Stimulated activated naive CD4-positive, alpha-beta T cell treated with Interleukin-2 at 50 U/mL for 16 hours (primary cell): ENCODE results near the gene KIF3B.
"Not testable (repeated sequence)": the region's sequence is repeated elsewhere in the genome, so short reads cannot be mapped to it uniquely, and the experiment has no call there.

Experiments
- DNase-seq: peaks from one replicate; lab custom pipeline; 2025; lab: John Stamatoyannopoulos, UW

KIF3B gene

DNA sequence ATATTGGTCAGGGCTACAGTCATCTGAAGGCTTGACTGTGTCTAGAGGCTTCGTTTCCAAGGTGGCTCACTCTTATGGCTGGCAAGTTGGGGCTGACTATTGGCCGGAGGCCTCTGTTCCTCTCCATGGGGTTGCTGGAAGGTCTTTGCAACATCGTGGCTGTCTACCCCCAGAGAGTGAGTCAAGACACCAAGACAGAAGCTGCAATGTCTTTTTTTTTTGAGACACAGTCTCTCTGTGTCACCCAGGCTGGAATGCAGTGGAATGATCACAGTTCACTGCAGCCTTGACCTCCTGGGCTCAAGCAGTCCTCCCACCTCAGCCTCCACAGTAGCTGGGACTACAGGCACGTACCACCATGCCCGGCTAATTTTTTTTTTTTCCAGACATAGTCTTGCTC is 29.4 kb upstream of the KIF3B start:
- DNase-seq: no peak

DNA sequence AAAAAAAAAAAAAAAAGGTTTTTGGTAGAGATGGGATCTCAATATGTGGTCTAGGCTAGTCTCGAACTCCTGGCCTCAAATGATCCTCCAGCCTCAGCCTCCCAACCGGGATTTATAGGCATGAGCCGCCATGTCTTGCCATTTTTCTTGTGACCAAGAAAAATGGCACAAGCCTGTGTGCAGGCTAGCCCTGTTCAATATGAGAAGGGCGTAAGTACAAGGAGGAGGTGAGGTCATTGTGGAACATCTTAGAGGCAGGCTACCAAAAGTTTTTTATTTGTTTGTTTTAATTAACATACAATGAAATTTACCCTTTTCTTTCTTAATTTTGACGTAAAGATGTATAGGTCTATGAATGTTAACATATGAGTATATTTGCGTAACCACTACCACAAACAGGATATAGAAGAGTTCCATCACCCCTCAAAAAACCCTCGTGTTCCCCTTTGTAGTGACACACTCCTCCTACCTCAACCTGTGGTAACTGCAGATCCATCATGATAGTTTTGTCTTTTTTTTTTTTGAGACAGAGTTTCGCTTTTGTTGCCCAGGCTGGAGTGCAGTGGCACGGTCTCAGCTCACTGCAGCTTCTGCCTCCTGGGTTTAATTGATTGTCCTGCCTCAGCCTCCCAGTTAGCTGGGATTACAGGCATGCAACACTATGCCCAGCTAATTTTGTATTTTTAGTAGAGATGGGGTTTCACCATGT is 28.3 kb upstream of the KIF3B start:
- DNase-seq: peak; percentile 21

DNA sequence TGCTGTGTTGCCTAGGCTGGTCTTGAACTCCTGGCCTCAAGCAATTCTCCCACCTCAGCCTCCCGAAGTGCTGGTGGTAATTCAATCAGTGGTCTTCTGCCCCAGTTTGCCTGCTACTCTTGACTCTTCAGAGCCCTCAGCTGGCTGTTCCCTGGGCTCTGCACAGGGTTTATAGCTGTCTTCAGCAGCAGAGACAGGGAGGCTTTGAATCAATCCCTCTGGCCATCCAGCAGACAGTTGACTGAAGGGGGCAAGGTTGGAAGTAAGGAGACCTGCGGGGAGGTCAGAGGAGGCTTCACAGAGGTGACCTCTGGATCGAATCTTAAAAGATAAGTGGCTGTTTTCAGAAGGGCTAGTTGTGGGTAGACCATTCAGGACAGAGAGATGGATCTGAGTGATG is 26.0 kb upstream of the KIF3B start:
- DNase-seq: no peak

DNA sequence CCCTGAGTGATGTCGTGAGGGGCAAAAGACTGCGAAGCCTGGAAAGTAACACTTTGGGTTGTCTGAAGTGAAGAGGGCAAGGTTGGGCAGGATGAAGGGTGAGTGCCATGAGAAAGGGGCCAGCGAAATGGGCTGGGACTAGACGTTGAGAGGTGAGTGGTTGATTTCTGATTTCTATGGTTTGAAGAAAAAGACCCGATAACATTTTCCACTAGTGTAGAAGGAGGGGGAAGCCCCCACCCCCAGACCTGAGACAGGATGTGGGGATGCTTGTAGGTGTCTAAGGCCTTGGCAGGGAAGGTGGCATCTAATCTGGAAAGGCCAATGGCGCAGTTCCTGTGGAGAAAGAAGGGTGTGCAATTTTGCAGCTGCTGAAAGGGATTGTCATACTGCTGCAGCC is 25.3 kb upstream of the KIF3B start:
- DNase-seq: peak; percentile 81

DNA sequence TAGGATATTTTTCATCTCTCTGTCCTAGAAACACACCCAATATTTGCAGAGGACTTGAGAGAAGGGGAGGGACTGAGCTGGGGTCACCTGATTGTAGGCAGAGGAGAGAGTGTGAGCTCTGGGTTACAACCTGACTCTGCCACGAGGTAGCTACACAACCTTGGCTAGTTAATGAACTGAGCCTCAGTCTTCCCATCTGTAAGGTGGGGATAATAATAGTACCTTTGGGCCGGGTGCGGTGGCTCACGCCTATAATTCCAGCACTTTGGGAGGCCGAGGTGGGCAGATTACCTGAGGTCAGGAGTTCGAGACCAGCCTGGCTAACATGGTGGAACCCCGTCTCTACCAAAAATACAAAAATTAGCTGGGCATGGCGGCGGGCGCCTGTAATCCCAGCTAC is 16.5 kb upstream of the KIF3B start:
- DNase-seq: not testable (repeated sequence)

DNA sequence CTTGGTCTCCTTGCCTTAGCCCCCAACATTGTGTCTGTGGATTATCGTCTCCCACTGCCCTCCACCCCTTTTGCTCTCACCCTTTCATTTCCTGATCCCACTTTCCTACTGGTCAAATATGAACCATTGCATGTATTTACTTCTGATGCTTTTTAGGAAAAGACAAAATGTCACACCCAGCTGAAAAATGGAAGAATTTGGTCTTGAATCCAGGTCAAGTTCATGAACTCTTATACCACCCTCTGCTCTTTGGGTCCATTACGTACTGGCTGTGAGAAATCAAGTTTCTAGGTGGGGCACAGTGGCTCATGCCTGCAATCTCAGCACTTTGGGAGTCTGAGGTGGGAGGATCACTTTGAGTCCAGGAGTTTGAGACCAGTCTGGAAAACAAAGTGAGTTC is 15.8 kb upstream of the KIF3B start:
- no peak for DNase-seq

DNA sequence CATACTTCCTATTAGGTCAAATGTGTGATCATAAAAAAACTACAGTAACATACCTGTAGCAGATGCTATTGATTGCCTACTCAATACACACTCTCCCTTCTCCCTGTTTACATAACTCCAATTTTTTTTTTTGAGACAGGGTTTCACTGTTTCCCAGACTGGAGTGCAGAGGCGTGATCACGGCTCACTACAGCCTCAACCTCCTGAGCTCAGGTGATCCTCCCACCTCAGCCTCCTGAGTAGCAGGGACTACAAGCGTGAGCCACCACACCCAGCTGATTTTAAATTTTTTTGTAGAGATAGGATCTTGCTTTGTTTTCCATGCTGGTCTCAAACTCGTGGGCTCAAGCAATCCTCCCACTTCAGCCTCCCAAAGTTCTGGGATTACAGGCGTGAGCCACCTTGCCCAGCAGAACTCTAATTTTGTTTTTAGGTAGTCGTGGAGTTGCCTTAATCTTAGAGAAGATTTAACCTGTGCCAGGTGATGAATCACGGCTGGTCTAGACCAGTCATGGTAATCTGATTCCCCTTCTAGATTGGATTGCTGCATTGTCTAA is 14.0 kb upstream of the KIF3B start:
- DNase-seq: no peak

DNA sequence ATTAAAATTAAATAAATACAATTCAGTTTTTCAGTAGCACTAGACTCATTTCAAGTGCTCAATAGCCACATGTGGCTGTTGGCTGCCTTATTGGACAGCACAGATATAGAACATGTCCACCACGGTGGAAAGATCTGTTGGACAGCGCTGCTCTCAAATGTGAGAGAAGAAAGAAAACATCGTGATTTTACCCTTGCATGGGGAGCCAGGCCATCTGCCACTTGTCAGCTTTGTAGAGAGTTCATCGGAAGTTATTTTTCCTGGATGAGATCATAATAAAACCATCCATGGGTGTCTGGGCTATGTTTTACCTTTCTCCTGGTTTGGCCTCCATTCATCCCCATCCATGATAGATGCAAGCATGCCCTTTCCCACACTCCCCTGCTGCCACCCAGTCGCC is 5.8 kb upstream of the KIF3B start:
- no peak for DNase-seq

DNA sequence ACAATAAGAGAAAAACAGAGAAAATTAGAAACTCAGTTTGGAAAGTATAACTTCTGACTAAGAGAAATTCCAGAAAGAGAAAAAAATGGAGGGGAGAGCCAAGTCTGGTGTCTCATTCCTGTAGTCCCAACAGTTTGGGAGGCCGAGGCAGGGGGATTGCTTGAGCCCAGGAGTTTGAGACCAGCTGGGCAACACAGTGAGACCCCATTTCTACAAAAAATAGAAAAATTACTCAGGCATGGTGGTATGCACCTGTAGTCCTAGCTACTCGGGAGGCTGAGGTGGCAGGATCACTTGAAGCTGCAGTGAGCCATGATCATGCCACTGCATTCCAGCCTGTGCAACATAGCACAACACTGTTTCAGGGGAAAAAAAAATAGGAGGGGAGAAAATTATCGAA is 3.1 kb upstream of the KIF3B start:
- DNase-seq: no peak

DNA sequence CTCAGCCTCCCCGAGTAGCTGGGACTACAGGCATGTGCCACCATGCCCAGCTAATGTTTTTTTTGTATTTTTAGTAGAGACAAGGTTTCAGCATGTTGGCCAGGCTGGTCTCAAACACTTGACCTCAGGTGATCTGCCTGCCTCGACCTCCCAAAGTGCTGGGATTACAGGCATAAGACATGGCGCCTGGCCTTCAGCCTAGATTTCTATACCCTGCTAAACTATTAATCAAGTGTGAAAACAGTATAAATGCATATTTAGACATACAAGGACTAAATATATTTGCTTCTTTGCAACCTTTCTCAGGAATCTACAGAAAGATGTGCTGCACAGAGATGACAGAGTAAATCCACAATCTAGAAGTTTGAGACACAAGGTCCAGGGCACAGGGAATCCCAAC is 2.3 kb upstream of the KIF3B start:
- DNase-seq: not testable (repeated sequence)

DNA sequence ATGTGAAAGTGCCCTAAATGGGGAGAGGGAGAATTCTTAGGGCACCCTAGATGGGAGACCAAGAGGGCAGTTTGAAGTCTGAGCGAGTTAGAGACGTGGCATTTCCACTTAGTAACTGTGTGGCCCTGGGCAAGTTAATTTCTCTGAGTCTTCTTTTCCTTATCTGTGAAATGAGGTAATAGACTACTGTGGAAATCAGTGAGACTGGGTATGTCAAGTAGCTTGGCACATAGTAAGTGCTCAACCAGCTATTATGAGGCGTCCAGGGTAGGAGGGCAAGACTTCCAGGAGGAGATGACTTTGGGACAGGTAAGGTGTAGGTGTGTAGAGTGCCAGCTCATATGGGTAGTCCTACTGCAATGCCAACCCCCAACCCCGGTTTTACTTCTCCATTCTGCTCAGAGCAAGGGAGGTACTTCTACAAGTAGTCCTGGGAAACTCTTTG is 770 bp downstream of the KIF3B start:
- DNase-seq: peak; percentile 6

DNA sequence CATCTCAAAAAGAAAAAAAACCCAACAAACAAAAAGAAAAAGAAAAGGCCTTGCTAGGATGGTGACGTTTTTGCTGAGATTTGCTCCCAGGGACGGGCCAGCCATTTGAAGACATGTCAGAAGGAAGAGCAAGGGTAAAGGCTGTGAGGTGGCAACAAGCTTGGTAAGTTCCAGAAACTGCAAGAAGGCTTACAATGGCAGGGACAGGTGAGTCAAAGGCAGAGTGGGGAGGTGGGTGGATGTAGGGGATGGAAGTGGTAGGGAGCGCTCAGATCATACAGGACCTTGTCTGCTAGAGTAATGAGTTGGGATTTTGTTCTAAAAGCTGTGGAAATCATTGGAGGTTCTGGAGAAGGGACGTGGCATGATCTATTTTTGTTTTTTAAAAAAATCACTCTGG is 4.3 kb downstream of the KIF3B start:
- DNase-seq: no peak

DNA sequence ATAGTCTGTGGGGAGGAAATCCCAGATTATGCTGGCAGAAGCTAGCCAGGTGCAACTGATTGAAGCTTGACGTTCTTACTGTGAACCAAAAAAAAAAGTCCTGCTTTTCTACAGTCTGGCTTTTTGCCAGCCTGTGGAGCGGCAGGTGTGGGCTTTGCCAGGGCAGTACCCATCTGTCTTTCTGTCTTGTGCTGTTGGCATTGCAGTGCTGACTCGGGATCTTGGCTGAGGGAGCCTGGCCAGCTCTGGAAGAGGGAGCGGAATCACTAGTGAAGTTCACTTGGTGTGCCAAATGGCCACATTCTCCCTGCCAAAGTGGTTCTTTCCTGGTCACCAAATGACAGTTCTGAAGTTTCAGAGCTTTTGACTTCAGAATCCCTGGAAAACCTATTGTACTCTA is 5.0 kb downstream of the KIF3B start:
- DNase-seq: no peak

DNA sequence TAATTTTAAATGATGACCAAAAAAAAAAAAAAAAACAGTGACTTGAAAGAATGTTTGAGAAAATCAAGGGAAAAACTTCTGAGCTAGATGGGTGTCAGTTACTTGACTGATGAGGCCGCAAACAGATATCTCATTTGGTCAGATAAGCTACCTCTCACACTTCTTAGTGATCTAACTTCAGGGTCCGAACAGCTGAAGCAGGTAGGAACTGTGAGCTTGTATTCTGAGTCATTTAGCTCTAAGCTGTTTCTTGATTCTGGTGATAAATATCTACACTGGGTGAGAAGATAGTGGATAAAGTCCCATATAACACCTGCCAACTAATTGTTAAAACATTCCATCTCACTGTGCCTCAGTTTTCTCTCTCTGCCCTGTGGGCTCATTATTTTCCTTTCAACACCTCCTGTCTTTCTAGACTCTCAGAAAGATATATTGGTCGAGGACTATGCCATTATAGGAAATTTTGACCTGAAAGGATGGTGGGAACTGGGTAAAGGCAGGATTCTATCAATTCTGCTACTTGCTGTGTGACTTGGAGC is 7.7 kb downstream of the KIF3B start:
- no peak for DNase-seq

DNA sequence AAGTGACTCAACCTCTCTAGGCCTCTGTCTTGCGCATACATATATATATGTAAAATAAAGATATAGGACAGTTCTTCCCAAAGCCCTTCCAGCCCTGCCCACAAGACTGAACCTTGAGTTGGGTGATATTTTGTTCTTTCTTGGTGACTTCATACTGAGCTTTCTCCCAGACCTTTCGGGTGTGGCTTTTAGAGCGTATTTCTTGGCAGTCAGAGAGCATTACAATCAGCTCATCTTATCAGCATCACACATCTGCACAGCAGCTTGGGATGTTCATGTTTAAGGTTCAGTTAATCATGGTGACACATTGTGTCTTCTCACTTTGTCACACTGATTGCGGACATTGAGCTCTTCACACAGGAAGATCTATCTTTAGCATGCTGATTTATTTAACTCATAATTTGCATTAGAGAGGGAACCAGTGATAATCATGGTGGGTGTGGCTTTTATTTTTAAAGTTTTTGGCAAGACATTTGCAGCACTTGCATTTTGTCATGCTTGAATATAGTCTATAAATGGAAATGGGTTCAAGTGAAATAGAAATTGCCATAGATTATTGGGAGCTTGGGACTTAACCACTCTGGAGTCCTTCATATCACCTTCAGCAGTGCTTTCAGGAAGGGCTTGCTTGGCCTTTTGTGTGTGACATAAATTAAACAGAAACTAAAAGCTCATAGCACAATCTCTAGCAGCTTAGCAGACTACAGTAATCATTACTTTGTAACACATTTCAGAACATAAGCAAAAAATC is 8.3 kb downstream of the KIF3B start:
- peak; percentile 30 for DNase-seq

DNA sequence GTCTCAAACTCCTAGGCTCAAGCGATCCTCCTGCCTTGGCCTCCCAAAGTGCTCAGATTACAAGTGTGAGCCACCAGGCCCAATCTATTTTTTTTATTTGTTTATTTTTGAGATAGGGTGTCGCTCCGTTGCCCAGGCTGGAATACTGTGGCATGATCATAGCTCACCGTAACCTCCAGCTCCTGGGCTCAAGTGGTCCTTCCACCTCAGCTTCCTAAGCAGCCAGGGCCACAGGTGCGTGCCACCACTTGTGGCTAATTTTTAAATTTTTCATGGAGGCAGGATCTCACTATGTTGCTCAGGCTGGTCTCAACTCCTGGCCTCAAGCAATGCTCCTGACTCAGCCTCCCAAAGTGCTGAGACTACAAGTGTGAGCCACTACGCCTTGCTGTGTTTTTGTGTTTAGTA is 9.8 kb downstream of the KIF3B start:
- DNase-seq: no peak

DNA sequence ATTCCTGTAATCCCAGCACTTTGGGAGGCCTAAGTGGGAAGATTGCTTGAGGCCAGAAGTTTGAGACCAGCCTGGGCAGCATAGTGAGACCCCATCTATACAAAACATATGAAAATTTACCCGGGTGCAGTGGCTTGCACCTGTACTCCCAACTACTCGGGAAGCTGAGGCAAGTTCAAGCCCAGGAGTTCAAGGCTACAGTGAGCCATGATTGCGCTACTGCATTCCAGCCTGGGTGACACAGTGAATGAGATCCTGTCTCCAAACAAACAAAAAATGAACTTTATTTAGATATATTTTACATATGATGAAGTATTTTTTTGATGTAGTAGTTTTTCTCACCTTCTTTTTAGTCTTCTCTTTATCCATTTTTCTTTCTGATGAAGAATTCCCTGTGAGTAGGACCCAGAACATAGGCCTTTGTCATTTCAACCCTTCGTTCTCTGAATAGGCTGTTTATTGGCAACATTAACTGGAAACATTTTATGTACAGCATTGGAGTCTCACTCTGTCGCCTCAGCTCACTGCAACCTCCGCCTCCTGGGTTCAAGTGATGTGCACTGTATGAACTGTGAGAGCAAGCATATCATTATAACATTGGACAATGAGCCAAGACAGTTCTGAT is 10.9 kb downstream of the KIF3B start:
- DNase-seq: no peak

DNA sequence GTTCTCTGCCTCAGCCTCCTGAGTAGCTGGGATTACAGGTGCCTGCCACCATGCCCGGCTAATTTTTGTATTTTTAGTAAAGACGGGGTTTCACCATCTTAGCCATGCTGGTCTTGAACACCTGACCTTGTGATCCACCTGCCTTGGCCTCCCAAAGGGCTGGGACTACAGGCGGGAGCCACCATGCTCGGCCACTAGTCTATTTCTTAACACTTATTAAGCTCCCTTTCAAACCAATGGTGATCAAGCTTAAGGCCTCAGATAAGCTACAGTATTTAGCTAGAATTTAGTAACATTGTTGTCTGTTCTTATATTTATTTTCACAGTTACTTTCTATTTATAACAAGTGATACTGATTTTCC is 11.8 kb downstream of the KIF3B start:
- not testable (repeated sequence) for DNase-seq

DNA sequence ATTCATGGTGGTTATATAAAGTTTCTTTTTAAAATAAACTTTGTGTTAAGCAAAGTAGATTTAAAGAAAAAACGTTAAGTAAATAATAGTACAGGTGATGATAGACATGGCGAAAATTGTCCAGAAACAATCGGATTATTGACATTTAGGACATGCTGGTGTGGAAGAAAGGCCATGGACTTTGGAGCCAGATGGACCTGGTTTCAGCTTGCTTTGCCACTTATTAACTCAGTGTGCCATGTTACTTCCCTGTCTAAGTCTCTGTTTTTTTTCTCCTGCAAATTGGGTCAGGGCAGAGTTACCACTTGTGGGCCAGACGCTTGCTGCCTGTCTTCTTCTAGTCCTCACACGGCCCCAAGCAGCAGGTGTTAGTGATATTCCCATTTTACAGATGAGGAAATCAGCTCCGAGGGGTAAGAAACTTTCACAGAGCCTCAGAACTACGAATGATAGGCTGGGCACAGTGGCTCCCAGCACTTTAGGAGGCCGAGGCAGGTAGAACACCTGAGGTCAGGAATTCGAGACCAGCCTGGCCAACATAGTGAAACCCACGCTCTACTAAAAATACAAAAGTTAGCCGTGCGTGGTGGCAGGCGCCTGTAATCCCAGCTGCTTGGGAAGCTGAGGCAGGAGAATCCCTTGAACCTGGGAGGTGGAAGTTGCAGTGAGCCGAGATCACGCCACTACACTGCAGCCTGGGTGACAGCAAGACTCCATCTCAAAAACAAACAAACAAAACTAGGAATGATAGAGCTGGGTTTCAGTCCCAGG is 12.4 kb downstream of the KIF3B start:
- DNase-seq: no peak

DNA sequence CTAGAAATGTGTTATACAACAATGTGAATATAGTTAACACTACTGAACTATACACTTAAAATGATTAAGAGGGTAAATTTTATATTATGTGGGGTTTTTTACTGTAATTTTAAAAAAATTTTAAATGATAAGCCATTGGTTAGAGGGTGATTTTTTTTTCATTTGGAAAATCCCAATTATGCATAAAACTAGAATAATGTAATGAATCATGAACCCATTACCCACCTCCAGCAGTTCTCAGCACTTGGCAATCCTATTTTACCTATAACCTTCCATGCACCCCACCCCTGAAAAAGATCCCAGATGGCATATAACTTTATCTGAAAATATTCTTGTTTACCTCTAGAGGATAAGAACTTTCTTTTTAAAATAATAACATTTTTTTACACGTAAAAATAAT is 13.7 kb downstream of the KIF3B start:
- DNase-seq: no peak

DNA sequence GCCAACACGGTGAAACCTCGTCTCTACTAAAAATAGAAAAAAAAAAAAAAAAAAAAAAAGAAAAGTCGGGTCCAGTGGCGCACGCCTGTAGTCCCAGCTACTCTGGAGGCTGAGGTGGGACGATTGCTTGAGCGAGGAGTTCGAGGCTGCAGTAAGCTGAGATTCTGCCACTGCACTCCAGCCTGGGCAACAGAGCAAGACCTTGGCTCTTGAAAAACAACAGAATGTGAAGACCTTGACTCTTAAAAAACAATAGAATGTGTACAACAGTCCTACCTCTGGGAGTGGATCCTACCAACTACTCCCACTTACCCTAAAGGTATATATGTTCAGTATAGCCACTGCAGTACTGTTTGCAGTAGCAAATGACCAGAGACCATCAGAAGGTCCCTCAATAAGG is 15.1 kb downstream of the KIF3B start:
- no peak for DNase-seq

DNA sequence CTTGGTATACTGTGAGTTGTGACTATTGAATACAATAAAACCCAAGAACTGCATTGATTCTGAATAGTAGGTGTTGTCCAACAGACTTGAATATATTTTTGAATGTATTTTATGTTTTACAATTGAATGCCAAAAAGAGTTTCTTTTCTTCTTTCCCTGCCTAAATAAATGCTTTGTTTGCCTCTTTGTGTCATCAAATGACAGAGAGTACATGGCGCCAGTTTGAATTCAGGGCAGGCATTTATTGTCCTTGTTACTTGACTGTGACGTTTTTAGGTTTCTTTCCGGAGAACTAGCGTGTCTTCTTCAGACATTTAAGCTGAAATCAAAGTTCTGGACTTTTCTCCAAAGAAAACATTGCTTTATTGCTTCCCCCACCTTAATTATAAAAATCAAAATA is 16.6 kb downstream of the KIF3B start:
- DNase-seq: no peak
